Right cardiac atrium (tissue), 5 donors: ENCODE data around the gene CRTAC1. TPM values are rescaled to one million over a fixed set of nuclear protein-coding genes. Genes with fewer than 3 reads are reported as not detected.

Experiments used
- ATAC-seq, 2 donors: fragments of 200-7000 bp; cut with Tn5 transposase; one replicate each; pipeline versions ENCODE4 v1.8.0 to v1.9.1; 2020; ENCODE audit warnings: moderate library complexity in 2 of 2, mild to moderate bottlenecking in 1 of 2
- DNase-seq, 3 donors: peaks; one replicate each; pipeline ENCODE4 v3.0.0-alpha.2; 2020
- H3K27ac ChIP-seq: one replicate; pipeline ENCODE4 v1.5.1; 2013; ENCODE audit warnings: mild to moderate bottlenecking, low read length, control low read depth, moderate library complexity
- H3K27me3 ChIP-seq: one replicate; pipeline ENCODE4 v1.6.1; 2013; ENCODE audit not compliant: control insufficient read depth, insufficient read depth
- H3K4me1 ChIP-seq: one replicate; pipeline ENCODE4 v1.6.1; 2013; ENCODE audit warnings: low read length; ENCODE audit not compliant: control insufficient read depth, insufficient read depth
- H3K4me3 ChIP-seq: one replicate; pipeline ENCODE4 v1.5.1; 2013; ENCODE audit warnings: low read length, control low read depth
- H3K9me3 ChIP-seq: one replicate; pipeline ENCODE4 v1.6.1; 2013; ENCODE audit warnings: low read length; ENCODE audit not compliant: control insufficient read depth
- WGBS: extraction: QIAGEN DNeasy Blood & Tissue Kit; methylation state at CpG from one replicate; pipeline ENCODE4 v1.1.7; 2013; 5-methylcytosine and 5-hydroxymethylcytosine counted together
- intact Hi-C, 4 donors: fragments of 100-400 bp; cut with DNase I; formaldehyde crosslinking; loops; one replicate each; pipeline versions ENCODE4 v1.11.0 to v1.14.0; 2022 to 2023
- polyA plus RNA-seq: library from polyadenylated mRNA; stranded (reverse); fragments of 200-250 nt; gene quantifications from one replicate; pipeline ENCODE4 v1.2.3, GENCODE V29; 2013
- total RNA-seq, 4 donors: library from RNA; stranded (reverse); fragmentation: NEBNext Ultra II Directional; extraction: Animal tissue kit (Norgen Biotek cat#: 25700); gene quantifications; one replicate each; pipeline ENCODE4 v1.2.1, GENCODE V29; 2021
- donor health status: healthy with polysubstance abuse.
- donor health status: DM: no; HTN: yes; CAD: no.
- donor health status: DM: no; HTN: no; CAD: no.
- donor health status: DM: no; HTN: yes; CAD: no; lungs with severe emphysema.
- donor health status: DM: yes; HTN: yes; CAD: no.

The CRTAC1 gene
- total and polyA plus RNA-seq, 5 donors: 7.3 to 38.2 (median 12.9) TPM

DNA sequence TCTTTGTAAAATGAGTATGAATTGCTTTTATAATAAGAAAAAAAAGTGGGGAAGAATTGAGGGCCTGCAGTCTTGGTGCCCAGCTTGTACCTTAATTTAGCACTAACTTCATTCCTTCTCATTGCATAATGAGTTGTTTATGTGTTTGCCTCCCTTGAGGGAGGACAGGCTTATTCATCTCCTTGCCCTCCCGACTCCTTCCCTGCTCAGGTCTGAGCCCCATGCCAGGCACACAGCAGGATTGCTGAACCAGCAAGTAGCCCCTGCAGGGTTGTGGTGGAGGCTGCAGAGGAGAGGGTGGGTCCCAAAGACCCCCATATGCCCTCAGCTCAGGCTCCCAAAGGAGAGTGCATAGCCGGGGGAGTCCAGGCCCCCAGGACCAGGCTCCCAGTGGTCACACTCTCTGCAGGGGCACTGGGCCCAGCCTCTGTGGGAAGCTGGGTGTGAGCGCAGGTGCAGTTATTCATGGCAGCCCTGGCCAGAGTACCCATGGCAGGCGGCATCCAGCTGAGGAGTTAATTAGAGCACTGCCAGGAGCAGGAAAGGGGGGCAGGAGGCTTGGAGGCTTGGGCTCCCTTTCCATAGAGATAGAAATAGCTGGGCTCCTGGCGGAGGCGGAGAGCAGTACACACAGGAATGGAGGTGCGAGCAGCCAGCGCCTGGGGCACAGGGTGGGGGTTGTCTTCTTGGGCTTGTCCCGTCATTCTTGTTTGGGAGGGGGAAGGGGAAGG is 208.9 kb downstream of the CRTAC1 start:
- intact Hi-C loops: no loop called here
- peak overlapping the region; percentile 75 for H3K27ac ChIP-seq
- DNase-seq: peak; percentile 31 to 60 (median 59)
- peak; percentile 49 to 59 for ATAC-seq
- WGBS: 56% methylated on average over 9 of the region's 9 CpGs
- H3K27me3 ChIP-seq: no peaks in the 10 kb centered on the region
- H3K9me3 ChIP-seq: no peaks in the 10 kb centered on the region
- H3K4me3 ChIP-seq: no peak overlapping the region
- peaks cover 4% of the 10 kb centered on the region for H3K4me1 ChIP-seq

GRCh38 chr10:97820096-97820704 is 210.2 kb downstream of the CRTAC1 start:
- Histone ChIP-seq H3K4me3 (no peak overlapping the region), H3K9me3 (no peaks in the 10 kb centered on the region), H3K4me1 (peaks cover under 1% of the 10 kb centered on the region), H3K27me3 (no peaks in the 10 kb centered on the region), H3K27ac (no peak overlapping the region)
- intact Hi-C loops: no loop called here
- 88% methylated on average over 8 of the region's 8 CpGs for WGBS
- no peak for DNase-seq
- ATAC-seq: no peak

GRCh38 chr10:97818572-97818971 is 211.8 kb downstream of the CRTAC1 start:
- intact Hi-C loops: no loop called here

DNA sequence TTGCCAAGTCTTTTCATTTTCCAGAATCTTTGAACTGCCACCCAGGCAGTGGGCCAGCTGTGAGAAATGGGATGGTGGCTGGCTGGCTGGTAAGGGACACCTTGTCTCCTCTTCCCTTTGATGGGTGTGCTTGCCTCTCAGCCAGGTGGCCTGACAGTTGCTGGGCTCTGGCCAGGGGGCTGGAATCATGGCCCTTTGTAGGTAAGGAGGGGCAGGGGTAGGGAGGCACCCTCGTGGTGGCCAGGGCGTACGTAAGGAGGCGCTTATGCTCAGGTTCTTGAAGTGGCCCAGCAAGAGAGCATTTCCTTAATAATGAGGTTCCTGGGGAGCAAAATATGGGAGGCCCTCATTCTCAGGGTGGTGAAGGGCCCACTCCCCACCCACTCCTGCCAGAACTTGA is 213.8 kb downstream of the CRTAC1 start:
- Histone ChIP-seq H3K27ac (no peak overlapping the region), H3K4me3 (no peak overlapping the region), H3K9me3 (no peaks in the 10 kb centered on the region), H3K4me1 (no peaks in the 10 kb centered on the region), H3K27me3 (no peaks in the 10 kb centered on the region)
- WGBS: 87% methylated on average over 4 of the region's 4 CpGs
- no peak for DNase-seq
- no peak for ATAC-seq
- intact Hi-C loops: no loop called here

More at GRCh38 chr10:97818572-97818971, 211.8 kb downstream of the CRTAC1 start:
- Histone ChIP-seq H3K27ac (no peak overlapping the region), H3K4me3 (no peak overlapping the region), H3K9me3 (no peaks in the 10 kb centered on the region), H3K27me3 (no peaks in the 10 kb centered on the region), H3K4me1 (no peaks in the 10 kb centered on the region)
- ATAC-seq: no peak
- DNase-seq: no peak

Other genes with a start within 250 kb of the CRTAC1 start
- gene GOLGA7B, start 180.8 kb downstream of the CRTAC1 start, total RNA-seq: 10 to 100 TPM in 1 of 4 donors, 1 to 10 TPM in 3; 4.1 to 11.7 (median 7.0) TPM
- 5.3 TPM for gene GOLGA7B, start 180.8 kb downstream of the CRTAC1 start, polyA plus RNA-seq
- gene R3HCC1L, start 104.0 kb upstream of the CRTAC1 start, total RNA-seq: 1 to 10 TPM; 6.0 to 6.4 (median 6.4) TPM
- gene R3HCC1L, start 104.0 kb upstream of the CRTAC1 start, polyA plus RNA-seq: 4.6 TPM
- under 1 TPM; 0.59 to 0.96 (median 0.79) TPM for gene LOXL4, start 237.6 kb upstream of the CRTAC1 start, total RNA-seq
- gene LOXL4, start 237.6 kb upstream of the CRTAC1 start, polyA plus RNA-seq: 0.77 TPM